Astrocyte (in vitro differentiated cells and primary cell): ENCODE measurements around the gene ZNF70.

Experiments
- EZH2 ChIP-seq: IDR thresholded peaks from 2 replicates; pipeline ENCODE4 v1.6.1; 2012; ENCODE audit warnings: mild to moderate bottlenecking, low read length, inconsistent platforms; ENCODE audit not compliant: insufficient read depth
- TF ChIP-seq, protein P1 (sequence below): IDR thresholded peaks from 2 replicates; pipeline ENCODE4 v1.5.1; 2011; ENCODE audit warnings: low read depth, mild to moderate bottlenecking, inconsistent platforms, low read length, moderate library complexity; ENCODE audit not compliant: insufficient read depth

DNA sequence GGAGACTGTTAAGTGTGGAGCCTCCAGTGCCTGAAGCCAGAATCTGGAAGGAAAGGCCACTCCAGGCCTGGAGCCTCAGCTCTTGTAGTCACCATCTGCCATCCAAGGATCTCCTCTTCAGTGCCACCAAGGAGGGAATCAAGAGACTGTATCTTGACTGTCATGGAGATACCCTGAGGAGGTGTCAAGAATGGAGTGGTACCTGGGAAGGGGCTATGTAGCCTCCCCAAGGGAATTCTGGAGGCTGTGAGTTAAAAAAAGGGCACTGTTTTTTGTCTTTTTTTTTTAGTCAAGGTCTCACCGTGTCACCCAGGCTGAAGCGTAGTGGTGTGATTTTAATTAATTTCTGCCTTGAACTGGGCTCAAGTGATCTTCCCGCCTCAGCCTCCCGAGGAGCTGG is 8.7 kb upstream of the ZNF70 start:
- TF ChIP-seq, protein P1, sequence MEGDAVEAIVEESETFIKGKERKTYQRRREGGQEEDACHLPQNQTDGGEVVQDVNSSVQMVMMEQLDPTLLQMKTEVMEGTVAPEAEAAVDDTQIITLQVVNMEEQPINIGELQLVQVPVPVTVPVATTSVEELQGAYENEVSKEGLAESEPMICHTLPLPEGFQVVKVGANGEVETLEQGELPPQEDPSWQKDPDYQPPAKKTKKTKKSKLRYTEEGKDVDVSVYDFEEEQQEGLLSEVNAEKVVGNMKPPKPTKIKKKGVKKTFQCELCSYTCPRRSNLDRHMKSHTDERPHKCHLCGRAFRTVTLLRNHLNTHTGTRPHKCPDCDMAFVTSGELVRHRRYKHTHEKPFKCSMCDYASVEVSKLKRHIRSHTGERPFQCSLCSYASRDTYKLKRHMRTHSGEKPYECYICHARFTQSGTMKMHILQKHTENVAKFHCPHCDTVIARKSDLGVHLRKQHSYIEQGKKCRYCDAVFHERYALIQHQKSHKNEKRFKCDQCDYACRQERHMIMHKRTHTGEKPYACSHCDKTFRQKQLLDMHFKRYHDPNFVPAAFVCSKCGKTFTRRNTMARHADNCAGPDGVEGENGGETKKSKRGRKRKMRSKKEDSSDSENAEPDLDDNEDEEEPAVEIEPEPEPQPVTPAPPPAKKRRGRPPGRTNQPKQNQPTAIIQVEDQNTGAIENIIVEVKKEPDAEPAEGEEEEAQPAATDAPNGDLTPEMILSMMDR = no peak
- TF ChIP-seq EZH2 = no peak
